K562 (cell line): ENCODE data around the gene CCR9. TPM values are rescaled to one million over a fixed set of nuclear protein-coding genes. Genes with fewer than 3 reads are reported as not detected.

ENCODE experiments used
- JUND ChIP-seq, 2 experiments: IDR thresholded peaks; 2 replicates in 1 of 2; 3 replicates in 1 of 2; pipeline ENCODE4 v1.6.1; 2011; ENCODE audit warnings: borderline replicate concordance in 2 of 2, low read depth in 2 of 2, low read length in 2 of 2, improper control_type of control experiment in 1 of 2, missing biosample characterization in 1 of 2, missing genetic modification characterization in 1 of 2, missing genetic modification reagents in 1 of 2
- REST ChIP-seq, 2 experiments: fragments of 450-650 bp; formaldehyde crosslinking in 1 of 2; IDR thresholded peaks; 2 replicates each; pipeline versions ENCODE4 v1.4.0 to v1.6.1; 2014 to 2020; ENCODE audit warnings: mild to moderate bottlenecking in 2 of 2, borderline replicate concordance in 1 of 2, low read depth in 1 of 2
- SIN3B ChIP-seq: fragments of 450-650 bp; IDR thresholded peaks from 2 replicates; pipeline ENCODE4 v1.6.1; 2017; ENCODE audit warnings: low read depth, mild to moderate bottlenecking, moderate library complexity
- USF1 ChIP-seq: sonication (generic); formaldehyde crosslinking; IDR thresholded peaks from 2 replicates; pipeline ENCODE4 v1.9.0; 2022; ENCODE audit warnings: mild to moderate bottlenecking, missing genetic modification reagents
- polyA plus RNA-seq, 8 experiments: library from polyadenylated mRNA; depleted of rRNA in 4 of 8; stranded (reverse) in 5 of 8; unstranded in 3 of 8; fragments of >200 nt; fragmentation: Nextera tagmentation in 2 of 8; fragmentation: Illumina TruSeq in 1 of 8; extraction: Ambion mirVana in 2 of 8; extraction: Trizol in 1 of 8; gene quantifications; 2 replicates each; pipeline versions ENCODE4 v1.2.1 to v1.2.3, GENCODE V29; 2011 to 2014; ENCODE audit warnings: inconsistent platforms in 1 of 8, missing spikeins in 1 of 8
- total RNA-seq, 7 experiments: library from RNA; depleted of rRNA in 6 of 7; stranded (reverse); fragments of >200 nt in 6 of 7; fragmentation: Illumina TruSeq in 2 of 7; extraction: Trizol in 2 of 7; gene quantifications; 2 replicates each; pipeline versions ENCODE4 v1.2.1 to v1.2.3, GENCODE V29; 2011 to 2021; ENCODE audit warnings: low replicate concordance in 1 of 7

Gene CCR9
- total and polyA plus RNA-seq, 9 of the 15 experiments (the other 6 are each of a cell fraction or from before 2014, with no cell fraction given), result not detected

GRCh38 chr3:45906681-45907407, 20.5 kb downstream of the CCR9 start (continued):
- TF ChIP-seq REST (IDR thresholded peaks at IDR 0.05; ENCODE audit: borderline replicate concordance) (peak; percentile 61; the same call in 1 of the 2 replicates), REST (CRISPR knock-in tag; IDR thresholded peaks at IDR 0.05; ENCODE audit: low read depth) (no peak), USF1 (peak; percentile 3; the same call in 1 of the 2 replicates), JUND (IDR thresholded peaks at IDR 0.05; ENCODE audit: borderline replicate concordance, low read depth, low read length) (0 out of 2 replicates have a peak, but pooled peaks have one; percentile 27), JUND (tag; IDR thresholded peaks at IDR 0.05; ENCODE audit: borderline replicate concordance, low read depth, low read length) (no peak), SIN3B (no peak)
- TF ChIP-seq, all 486 proteins: peak for 11
